Glomerular endothelial cell (primary cell): ENCODE data around the gene TFEC. TPM values are rescaled to one million over a fixed set of nuclear protein-coding genes. Genes with fewer than 3 reads are reported as not detected.

Experiments used
- DNase-seq: peaks from one replicate; pipeline ENCODE4 v3.0.0-alpha.2; 2011; ENCODE audit warnings: low read depth, low spot score; ENCODE audit errors: extremely low read depth
- total RNA-seq: library from RNA; depleted of rRNA; stranded (reverse); fragments of >200 nt; gene quantifications from 2 replicates; pipeline ENCODE4 v1.2.3, GENCODE V29; 2015

Gene TFEC
- total RNA-seq, 1 donor from 2014 or later, result 9.7 TPM

DNA sequence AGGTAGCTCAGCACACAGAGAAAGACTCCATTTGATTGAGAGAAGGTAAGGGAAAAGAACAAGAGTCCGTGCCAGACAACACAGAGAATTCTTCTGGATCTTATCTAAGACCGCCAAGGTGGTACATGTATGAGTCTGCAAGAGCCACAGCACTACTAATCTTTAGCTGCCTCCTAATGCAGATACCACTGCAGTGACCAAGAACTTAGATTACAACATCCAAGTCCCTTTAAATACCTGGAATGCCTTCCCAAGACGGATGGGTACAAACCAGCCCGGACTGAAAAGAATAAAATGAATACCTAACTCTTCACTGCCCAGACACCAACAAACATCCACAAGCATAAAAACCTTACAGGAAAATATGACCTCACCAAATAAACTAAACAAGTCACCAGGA, 33.3 kb downstream of the TFEC start:
- no peak for DNase-seq

DNA sequence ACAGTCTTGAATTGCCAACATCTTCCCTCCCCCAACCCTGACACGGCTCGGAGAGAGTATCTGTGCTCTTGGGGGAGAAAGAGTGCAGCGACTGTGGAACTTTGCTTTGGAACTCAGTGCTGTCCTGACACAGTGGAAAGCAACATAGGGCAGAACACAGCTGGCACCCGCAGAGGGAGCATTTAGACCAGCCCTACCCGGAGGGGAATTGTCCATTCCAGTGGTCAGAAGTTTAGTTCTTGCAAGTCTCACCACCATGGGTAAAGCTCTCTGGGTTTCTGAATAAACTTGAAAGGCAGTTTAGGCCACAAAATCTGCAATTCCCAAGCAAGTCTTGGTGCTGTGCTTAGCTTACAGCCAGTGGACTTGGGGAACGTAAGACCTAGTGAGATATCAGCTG, 34.9 kb downstream of the TFEC start:
- DNase-seq, result no peak

DNA sequence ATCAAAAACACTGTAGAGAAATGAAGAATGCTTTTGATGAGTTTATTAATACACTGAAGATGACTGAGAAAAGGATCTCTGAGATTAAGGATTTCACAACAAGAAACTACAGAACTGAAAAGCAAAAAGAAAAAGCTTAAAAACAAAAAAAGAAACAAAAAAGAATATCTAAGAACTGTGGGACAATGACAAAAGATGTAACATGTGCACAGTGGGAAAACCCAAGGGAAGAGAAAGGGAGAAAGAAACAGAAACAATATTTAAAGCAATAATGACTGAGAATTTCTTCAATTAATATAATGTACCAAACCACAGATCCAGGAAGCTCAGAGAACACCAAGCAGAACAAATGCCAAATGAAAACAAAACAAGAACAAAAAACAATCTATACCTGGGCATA, 42.2 kb downstream of the TFEC start:
- DNase-seq, result no peak

DNA sequence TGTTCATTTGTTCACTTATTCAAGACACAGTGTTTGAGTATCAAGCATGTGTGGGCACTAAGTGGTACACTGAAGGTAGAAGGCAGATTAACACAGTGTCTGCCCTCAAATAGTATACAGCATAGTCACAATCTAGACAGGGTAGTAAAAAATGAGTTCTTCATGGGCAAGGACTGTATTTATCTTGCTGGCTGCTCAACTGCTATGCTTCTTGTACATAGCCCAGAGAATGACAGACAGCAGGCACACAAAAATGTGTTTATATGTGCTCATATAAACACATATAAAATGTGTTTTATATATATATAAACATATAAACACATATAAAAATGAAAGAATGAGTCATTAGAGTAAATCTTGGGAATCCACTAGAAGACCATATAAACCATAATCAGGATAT, 43.1 kb downstream of the TFEC start:
- DNase-seq, result no peak

DNA sequence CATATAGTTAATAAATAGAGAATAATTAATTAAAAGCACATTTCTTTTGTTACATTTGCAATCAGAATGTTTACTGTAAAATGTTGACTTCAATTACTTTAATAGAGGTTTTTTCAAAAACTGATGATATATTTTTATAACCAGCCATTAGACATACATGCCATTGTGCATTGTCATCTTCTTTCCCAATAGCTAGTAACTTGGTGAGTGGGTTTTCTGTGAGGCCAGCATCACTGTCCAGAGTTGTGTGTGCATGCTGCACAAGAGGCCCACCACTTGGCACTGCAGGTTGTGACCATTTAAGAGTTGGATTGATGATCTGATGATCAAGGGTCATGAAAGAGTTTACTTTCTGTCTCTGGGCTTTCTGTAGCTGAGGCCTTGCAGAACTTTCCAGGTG, 46.5 kb downstream of the TFEC start:
- no peak for DNase-seq

DNA sequence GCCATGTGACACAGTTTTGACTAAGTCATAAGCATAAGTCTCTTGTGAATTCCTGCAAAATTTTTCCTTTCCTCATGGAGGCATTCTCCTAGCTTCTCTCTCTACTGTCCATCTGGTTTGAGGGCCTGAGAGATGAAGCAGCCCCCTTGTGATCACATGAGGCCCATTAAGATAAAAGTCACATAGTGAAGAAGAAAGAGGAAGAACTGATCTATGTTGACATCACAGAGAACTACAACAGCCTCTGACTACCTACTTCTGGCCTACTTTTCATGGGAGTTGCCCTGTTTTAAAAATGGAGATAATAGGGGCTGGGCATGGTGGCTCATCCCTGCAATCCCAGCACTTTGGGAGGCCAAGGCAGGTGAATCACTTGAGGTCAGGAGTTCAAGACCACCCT, 50.4 kb downstream of the TFEC start:
- no peak for DNase-seq

DNA sequence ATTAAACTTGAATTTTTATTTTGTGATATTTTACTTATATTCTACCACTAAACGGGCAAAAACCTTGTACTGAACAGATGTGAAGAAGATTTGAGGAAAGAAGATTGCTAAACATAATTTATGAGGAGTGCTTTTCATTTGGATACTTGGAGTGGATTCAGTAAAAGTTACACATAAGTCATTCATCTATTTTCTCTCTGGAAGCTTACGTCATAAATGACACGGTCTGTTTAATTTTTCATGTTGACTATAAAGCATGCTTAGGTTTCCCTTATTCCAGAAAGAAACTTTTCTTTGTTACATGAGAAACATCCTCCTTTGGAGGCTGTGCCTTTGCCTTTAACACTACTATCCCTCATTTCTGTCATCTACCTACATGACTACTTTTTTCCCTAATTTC, 53.9 kb downstream of the TFEC start:
- no peak for DNase-seq

DNA sequence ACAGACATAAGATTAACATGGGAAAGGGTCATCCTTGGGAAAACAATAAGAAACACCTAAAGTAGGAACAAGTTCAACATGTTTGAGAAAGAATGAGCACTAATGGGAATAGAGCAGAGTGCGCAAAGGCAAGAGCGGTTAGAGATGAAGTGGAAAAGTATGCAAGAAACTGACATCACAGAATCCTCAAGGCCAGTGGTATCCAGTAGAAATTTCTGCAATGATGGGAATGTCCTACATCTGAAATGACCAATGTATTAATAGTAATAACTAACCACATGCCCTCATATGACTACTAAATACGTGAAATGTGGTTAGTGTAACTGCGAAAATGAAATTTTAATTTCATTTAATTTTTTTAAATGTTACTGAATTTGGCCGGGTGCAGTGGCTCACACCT, 54.8 kb downstream of the TFEC start:
- DNase-seq, result no peak

DNA sequence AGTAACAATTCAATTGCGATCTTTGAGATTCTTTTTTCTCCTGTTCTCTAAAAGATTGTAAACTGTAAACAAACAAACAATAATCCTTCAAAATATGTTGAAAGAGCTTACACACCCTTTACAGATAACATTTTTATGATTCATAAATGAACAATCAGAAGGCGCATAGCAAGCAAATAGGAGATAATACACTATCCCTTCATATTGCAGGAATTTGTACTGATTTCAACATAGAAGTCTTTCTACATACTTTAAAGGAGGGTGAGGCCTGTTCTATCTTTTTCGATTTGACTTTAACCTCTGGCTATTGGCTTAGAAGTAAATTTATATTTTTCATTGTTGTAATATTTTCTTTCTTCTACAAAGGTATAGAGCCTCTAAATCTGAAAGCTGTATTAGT, 57.2 kb downstream of the TFEC start:
- no peak for DNase-seq

DNA sequence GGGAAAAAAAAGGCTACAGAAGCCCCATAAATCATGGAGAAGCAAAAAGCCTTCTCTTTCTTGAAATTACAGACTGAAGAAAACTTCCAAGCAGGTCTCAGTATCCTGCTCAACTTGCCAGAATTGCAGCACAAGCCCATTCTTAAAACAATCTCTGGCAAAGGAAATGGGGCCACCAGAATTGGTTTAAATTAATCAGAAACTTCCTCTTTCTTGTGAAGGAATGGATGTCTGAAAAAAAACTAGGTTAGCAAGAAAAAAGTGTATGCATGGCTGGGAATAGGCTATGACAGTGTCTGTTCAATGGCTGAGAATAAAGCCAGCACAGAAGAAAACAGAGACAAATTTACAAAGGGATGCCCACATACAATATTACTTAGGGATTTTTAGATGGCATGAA, 59.1 kb downstream of the TFEC start:
- no peak for DNase-seq

DNA sequence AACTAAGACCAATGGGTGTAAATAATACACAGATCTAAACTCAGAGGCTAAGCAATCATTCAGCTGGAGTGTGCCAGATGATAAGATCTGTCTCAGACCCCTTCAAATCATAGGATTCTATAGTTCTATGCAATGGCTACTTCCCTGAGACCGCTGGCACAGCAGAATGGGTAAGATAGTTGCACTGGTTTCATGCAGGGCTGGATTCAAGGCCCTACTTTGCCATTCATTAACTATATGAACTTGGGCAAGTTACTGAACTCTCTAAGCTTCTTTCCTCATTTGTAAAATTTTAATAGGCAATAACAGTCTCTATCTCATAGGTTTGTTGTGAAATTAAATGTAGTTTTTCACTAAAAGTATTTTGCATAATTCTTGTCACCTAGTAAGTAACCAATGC, 62.0 kb downstream of the TFEC start:
- DNase-seq, result no peak

DNA sequence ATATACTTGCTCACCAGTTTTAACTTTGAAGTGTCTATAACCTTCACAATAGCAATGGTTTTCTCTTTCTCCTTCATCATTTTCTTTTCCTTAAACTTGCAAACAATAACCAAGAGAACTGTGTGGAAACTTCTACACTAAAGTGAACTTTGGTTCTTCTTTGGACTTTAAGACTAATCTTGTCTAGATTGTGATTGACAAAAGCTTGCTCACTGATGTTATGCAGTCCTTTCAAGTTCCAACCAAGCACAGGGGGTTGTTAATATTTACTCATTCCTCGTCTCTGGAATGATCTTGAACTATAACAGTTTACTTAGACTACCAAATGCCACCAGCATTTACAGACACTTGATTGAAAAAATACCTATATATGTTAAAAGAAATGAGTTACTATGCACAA, 62.4 kb downstream of the TFEC start:
- no peak for DNase-seq

DNA sequence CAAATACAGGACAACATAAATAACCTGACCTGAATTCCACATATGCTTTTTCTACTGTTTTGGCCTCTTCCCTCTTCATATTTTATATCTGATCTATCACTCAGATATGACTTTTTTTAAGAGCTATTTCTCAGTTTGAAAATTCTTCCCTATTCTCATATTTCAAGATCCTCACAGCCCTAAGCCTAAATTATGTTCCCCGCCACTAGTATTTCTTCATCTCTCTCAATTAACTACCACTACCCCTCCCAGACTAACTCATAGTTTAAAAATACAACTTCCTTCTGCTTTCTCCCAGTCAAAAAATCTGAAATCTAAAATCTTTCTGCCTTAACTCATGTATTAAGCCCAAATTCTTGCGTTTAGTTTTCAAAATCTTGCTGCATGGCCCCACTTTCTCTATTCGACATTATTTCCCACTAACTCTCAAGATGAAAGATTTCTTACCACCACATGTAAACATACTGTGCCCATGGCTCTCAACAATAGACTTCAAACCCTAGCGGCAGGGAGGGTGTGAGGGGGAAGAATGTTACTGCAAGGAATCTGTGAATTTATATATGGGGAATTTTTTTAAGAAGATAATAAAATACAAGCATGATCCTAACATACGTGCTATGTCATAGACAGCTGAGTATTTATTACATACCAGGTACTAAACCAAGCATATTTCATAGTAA, 64.6 kb downstream of the TFEC start:
- DNase-seq, result no peak

DNA sequence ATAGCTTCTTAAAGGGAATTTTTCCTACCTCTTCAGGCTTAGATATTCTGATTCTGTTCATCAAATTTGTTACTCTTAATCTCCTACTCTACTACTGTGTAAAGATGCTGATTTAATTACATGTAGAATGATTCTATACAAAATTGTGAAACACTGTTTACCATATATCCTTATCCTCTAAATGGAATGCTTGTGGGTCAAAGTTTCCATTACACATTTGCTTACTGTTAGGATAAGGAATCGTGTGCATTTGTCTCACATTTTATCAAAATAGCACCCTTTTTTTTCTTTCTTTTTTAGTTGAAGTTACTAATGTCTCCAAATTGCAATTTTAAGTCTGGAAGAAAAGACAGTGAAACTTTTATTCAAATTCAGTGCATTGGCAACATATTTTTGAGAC, 65.3 kb downstream of the TFEC start:
- no peak for DNase-seq

DNA sequence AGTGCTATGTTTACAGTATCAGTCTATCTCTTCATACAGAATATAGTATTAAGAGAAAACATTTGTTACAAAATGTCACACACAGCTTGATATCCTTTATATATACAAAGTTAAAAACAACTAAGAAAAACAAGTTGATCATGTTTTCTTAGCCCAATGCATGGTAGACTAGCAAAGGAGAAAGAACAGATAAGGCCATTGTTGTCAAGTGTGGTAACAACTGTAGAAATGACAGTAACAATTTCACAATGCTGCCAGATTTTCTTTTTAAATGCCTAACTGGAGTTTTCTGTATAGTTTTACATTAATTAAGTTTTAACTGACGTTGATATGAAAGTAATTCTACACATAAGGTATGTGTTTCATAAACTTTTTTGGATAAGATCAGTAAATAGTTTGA, 65.8 kb downstream of the TFEC start:
- DNase-seq, result no peak

DNA sequence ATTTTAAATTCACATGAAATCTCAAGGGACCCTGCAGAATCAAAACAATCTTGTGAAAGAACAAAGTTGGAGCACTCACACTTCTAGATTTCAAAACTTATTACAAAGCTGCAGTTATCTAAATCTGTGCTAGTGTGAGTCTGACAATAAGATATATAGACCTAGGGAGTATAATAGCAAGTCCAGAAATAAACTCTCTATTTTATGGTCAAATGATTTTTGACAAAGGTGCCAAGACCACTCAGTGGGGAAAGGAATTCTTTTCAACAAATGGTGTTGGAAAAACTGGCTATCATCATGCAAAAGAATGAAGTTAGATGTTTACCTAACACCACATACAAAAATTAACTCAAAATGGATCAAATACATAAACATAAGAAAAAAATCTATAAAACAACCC, 68.2 kb downstream of the TFEC start:
- no peak for DNase-seq

DNA sequence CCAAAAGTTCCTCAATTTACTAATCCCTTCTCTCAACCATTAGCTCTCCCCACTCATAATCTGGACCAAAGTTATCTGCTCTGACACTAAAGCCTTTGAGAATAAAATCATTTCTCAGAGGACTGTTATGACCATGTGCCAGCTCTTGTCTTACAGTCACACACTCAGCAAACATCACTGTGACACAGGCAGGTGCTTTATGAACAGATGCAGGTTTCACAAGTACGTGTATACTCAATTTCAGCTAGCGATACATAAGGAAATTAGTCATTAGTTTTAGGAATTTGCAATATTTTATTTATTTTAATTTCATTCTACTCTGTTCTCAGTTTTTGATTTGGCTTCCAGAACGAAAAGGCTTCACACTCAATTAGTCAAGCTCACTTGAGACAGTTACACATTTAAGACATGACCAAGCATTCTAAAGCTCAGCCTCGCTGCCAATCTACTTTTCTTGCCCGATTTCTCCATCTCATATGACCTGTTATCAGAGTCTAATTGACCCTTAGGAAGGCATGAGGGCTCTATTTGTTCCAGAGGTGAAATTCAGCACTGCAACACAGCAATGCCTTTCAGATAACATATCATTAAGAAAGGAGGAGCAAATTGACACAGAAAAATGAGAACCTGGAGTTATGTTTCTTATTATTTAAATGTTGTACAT, 76.8 kb downstream of the TFEC start:
- DNase-seq, result no peak

DNA sequence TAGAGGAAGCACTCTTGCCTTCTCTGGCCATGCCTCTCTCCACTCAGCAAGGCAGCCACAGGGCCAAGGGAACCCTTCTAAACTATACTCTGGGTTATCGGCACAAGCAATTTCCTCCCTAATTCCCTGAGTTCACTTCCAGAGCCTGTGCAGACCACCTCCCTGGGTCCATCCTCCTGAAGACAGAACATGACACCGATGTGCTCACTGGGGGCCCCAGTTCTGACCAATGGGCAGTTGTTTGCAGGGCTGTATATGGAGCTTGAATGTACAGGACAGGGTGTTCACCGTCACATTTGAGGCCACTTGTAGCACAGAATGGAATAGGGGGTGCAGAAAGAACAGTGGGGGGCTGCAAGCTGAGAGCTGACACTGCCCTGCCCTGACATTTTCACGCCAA, 77.7 kb downstream of the TFEC start:
- no peak for DNase-seq

DNA sequence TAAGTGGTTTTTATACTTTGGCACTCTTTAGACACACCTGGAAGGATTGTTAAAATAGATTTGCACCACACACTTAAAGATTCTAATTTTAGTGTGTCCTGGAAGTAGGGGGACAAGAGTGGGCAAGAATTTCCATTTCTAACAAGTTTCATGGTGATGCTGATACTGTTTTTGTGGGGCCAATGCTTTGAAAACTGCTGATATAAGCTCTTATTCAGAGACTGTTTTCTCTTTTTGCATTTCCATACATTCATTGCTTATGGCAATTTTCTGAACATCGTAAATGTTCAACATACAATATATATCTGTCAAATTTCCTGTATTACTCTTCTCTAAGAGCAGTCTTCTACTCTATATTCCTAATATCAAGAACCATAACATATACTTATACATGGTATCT, 79.0 kb downstream of the TFEC start:
- no peak for DNase-seq

DNA sequence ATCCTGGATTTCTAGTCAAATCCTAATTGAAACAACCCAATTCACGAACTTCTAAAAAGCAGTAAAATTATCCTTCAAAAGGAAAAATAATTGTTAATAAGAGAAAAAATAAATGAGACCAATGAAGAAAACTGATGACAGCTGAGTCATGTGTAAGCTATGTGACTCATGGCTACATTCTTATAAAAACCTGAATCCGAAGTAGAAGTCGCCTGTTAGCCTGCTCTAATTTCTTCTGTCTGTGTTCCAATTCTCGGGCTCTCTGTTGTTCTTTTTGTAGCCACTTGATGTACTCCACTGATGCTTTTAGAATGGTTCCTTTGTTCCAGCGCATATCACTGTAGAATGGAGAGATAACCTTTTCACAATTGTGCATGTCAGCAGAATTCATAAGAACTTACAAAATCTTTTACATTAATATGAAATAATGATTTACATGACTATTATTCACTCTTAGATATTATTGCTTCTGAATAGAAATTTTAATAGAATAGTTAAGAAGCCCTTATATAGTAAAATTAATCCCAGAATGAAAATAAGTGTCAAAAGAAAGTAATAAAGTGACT, 88.8 kb downstream of the TFEC start:
- peak; percentile 9 for DNase-seq

DNA sequence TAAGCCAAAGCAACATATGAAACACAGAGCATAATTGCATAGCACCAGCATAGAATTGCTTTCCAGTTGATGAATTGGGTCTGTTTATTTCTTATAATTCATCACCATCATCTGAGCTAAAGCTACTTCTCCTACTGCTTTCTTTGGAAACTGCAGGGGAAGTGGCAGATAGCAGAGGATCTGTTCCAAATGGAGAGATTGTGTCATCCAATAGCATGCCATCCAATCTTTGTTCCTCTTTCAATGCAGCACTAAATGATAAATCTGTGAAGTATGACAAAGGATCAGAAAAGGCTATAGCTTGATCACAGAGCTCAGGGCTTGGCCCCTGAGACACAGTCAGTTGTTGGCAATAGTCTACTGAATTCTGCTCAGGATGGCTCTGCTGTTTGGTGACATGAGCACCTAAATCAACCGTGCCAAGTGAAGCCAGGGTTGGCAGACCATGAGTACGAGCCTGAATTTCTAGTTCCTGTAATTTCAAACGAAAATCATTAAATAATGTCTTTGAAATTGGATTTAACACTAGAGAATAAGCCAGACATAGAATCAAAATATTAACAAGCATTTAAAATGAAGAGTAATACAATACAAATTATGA, 90.0 kb downstream of the TFEC start:
- DNase-seq, result no peak

DNA sequence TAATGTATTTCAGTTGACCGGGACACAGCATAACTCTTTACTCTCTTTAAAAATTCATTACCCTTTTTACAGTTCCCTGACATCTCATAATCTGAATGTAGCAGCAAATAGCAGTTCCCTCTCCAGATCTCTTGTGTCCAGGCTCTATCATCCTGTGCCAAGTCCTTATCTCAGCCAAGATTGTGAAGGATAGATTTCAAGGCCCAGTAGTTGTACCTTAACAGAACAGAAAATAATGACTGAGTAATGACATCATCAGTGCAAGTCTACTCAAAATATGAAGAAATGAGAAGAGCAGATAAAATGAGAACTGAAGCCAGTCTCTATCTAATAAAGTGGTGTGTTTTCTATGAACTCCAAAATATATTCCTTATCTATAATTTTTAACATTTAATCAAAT, 92.6 kb downstream of the TFEC start:
- DNase-seq, result no peak
